Germinal center (tissue), 1 donor: ENCODE data around the gene LENG8.

Experiments used
- DNase-seq: peaks from one replicate; pipeline ENCODE4 v3.0.0; 2012; ENCODE audit warnings: mixed read lengths, low spot score

Gene LENG8

DNA sequence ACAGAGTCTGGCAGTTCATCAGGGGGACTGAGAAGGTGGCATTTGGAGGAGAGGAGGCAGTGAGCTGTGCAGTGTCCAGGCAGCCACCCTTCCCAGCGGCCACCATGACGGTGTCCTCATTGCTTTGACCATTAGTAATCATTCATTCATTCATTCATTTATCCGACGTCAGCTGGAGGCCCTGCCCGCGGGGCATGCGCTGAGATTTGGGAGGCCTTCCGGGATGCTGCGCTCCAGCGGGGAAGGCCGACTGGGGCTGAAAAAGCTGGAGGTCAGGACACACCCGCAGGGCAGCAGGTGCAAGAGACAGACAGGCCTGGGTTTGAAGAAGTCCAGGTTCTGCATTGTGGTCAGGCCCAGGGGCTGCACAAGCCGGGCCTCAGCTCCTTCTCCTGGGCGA is 24.8 kb upstream of the LENG8 start:
- DNase-seq = no peak

DNA sequence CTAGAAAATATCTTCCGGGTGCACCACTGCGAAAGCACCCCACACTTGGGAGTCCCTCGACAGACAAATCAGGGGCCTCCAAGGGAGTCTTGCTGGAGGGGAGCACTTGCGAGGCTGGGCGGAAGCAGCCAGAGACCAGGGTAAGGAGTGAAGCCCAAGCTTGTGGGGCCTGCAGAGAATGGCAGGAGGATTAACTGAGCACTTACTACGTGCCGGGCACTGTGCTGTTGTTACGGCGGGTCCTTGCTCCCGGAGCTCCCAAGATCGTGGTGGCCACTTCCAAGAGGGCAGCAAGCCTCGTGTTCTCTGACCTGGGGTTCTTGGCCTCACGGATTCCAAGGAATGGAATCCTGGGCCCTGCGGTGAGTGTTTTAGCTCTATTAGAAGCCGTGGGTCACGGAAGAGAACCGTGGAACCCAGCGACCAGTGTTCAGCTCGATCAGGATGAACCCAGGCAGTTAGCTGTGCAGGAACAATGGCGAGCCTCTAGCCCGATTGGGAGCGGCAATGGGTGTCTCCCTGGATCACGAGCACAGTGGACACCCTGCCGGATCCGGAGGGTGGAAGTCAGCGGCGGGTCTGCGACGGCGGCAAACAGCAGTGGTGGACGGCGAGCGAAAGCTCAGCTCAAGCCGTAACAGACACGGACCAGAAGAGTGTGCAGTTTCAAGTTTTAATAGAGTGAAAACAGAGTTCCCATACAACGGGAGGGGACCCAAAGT is 24.2 kb upstream of the LENG8 start:
- DNase-seq = no peak

- DNase-seq = no peak
Measured at GRCh38 chr19:54425382-54425723, 23.6 kb upstream of the LENG8 start.

- no peak for DNase-seq
Measured at GRCh38 chr19:54426291-54426931, 22.6 kb upstream of the LENG8 start.

DNA sequence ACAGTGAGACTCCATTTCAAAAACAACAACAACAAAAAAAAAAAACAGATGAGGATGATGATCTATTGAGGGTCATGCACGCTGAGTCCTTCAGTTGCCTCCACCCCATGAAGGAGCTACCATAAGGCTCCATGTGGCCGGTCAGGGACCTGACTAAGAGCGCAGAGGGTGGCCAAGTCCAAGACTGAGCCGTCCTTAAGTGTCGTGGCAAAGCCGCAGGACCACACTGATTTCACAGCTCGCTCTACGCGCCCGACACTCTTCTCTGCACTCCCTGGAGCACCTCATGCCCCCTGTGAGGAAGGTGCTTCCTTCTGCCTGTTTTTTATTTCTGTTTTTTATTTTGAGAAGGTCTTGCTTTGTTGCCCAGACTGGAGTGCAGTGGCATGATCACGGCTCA is 21.4 kb upstream of the LENG8 start:
- no peak for DNase-seq

GRCh38 chr19:54428323-54429175 is 20.4 kb upstream of the LENG8 start:
- no peak for DNase-seq

- DNase-seq = no peak
Measured at GRCh38 chr19:54429176-54429495, 19.9 kb upstream of the LENG8 start.

DNA sequence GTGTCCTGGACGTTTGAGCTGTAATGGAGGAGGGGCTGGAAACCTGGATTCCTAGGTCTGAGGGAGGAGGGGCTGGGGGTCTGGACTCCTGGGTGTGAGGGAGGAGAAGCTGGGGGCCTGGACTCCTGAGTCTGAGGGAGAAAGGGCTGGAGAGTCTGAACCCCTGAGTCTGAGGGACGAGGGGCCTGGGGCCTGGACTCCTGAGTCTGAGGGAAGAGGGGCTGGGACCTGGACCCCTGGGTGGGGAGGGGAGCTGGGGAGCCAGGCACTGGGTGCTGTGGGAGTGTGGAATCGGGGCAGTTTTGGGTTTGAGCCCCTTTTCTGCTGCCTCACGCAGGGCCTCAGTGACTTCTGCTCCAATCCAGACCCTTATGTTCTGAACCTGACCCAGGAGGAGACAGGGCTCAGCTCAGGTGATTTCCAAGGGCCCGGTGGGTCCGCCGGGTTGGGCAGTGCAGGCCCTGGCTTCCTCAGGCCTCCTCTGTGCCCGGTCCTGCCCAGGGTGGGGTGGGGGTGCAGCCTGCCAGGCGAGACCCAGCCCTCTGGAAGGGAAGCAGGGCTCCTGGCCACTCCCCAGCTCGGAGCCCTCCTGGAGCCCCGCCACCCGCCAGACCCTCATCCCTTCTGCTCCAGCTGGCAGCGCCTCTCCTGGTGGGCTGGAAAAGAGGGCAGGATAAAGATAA is 19.3 kb upstream of the LENG8 start:
- no peak for DNase-seq

GRCh38 chr19:54430306-54431254 is 18.4 kb upstream of the LENG8 start:
- DNase-seq = peak; percentile 67

- no peak for DNase-seq
Measured at GRCh38 chr19:54431255-54431838, 17.7 kb upstream of the LENG8 start.

GRCh38 chr19:54432144-54432738 is 16.8 kb upstream of the LENG8 start:
- no peak for DNase-seq

GRCh38 chr19:54433697-54434096 is 15.3 kb upstream of the LENG8 start:
- DNase-seq = no peak

GRCh38 chr19:54434112-54434872 is 14.7 kb upstream of the LENG8 start:
- no peak for DNase-seq

DNA sequence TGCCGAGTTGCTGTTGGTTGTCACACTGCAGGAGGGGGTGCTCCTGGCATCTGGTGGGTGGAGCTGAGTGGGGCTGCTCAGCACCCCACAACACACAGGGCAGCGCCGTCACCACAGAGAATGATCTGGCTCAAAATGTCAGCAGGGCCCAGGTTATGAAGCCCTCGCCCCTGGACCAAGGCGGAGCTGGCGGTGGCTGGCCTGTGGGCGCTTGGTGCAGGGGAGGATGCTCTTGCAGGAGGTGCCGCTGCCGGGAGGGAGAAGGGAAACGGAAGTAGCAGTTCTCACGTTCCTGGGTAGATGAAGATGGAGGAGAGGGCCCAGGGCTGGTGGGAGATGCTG is 14.2 kb upstream of the LENG8 start:
- no peak for DNase-seq

GRCh38 chr19:54435551-54436016 is 13.4 kb upstream of the LENG8 start:
- no peak for DNase-seq

GRCh38 chr19:54436031-54436523 is 12.9 kb upstream of the LENG8 start:
- no peak for DNase-seq

GRCh38 chr19:54436628-54437252 is 12.3 kb upstream of the LENG8 start:
- DNase-seq = no peak

GRCh38 chr19:54439174-54439851 is 9.7 kb upstream of the LENG8 start:
- no peak for DNase-seq

GRCh38 chr19:54440641-54441040 is 8.4 kb upstream of the LENG8 start:
- DNase-seq = no peak
